ENCODE measurements around the gene RND2.

RND2 gene

DNA sequence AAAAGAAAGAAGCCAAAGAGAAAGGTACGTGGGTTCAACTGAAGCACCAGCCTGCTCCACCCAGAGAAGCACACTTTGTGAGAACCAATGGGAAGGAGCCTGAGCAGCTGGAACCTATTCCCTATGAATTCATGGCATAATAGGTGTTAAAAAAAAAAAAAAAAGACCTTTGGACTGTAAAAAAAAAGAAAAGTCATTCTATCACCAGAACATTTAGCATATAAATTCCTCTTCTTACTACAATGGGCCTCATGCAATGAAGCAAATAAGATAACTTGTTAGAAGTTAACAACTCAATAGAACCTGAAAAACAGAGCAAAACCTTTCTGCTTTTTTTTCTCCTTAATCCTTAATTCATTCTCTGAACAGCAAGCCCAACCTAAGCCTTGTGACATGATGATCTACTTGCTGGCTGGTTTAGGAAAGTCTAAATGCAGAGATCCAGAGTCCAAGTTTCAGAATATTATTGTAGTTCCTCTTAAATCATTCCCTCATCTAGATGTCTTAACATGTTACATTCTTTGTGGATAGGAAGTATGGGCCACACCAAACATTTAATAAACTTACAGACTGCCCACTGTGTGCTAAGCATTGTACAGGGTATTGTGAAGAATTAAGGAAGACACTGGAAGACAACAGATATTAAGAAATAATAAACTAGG is 54.7 kb downstream of the RND2 start:
- no peak for DNase-seq (ENCODE audit: low read depth in 2 of 2)
